ENCODE data around the gene TMEM42. TPM values are rescaled to one million over a fixed set of nuclear protein-coding genes. Genes with fewer than 3 reads are reported as not detected.

TMEM42 gene
- total RNA-seq, 1 experiment from 2014 or later = 11.8 TPM

- H3K27me3 ChIP-seq (ENCODE audit: insufficient read depth, low read length) = no peaks in the 10 kb centered on the region; the same call in 1 of the 2 replicates
- no peak overlapping the region for H3K56ac ChIP-seq (ENCODE audit: insufficient read length, low read depth, low read length)
- Mint-ChIP-seq H3K4me3 (no peak overlapping the region), H3K4me1 (peaks cover 6 to 18% of the 10 kb centered on the region in 2 experiments; a peak in 3 of 4 replicates), H3K27ac (no peak overlapping the region), H3K9me3 (no peaks in the 10 kb centered on the region), H3K27me3 (ENCODE audit: low read depth) (no peaks in the 10 kb centered on the region), H3K36me3 (ENCODE audit: insufficient read depth in 1 of 3, low read depth in 3 of 3) (no peaks in the 10 kb centered on the region; a peak in 1 of 7 replicates)
- no peak overlapping the region for H2BK15ac ChIP-seq (ENCODE audit: low read depth, low read length)
- no peak overlapping the region for H2AK5ac ChIP-seq (ENCODE audit: insufficient read length, low read length)
- no peak for TF ChIP-seq CTCF (conservative IDR thresholded peaks at IDR 0.05)
- H2BK120ac ChIP-seq (ENCODE audit: low read depth, low read length, poor library complexity, severe bottlenecking) = no peak overlapping the region
- no peaks in the 10 kb centered on the region for H3K23me2 ChIP-seq (ENCODE audit: insufficient read length, low read depth, low read length, poor library complexity, severe bottlenecking)
- no peak overlapping the region for H3K18ac ChIP-seq (ENCODE audit: insufficient read length, low read depth, low read length)
- DNase-seq = no peak
- no peak overlapping the region for H4K91ac ChIP-seq (ENCODE audit: insufficient read length, low read depth, low read length)
- H2BK12ac ChIP-seq (ENCODE audit: insufficient read length, low read depth, low read length) = no peak overlapping the region
- no peaks in the 10 kb centered on the region for H4K20me1 ChIP-seq (ENCODE audit: control insufficient read depth, insufficient read depth, insufficient read length)
- H3T11ph ChIP-seq (ENCODE audit: low read length) = no peak overlapping the region
- no CpG with 5 or more reads among the region's 3 CpGs for WGBS (ENCODE audit: extremely low coverage, insufficient read length, low lambda C conversion rate)
- H2AFZ ChIP-seq (ENCODE audit: low read length) = no peak overlapping the region
- no peak overlapping the region for H3K9ac ChIP-seq (ENCODE audit: extremely low read depth, insufficient read length, low read length)
- no peak overlapping the region for H3K14ac ChIP-seq (ENCODE audit: insufficient read depth, low read length)
- H3K4ac ChIP-seq (ENCODE audit: low read depth, low read length) = no peak overlapping the region
- H3K4me1 ChIP-seq (ENCODE audit: insufficient read depth, low read length) = peaks cover 9% of the 10 kb centered on the region; the same call in 1 of the 2 replicates
- no peak overlapping the region for H2BK5ac ChIP-seq (ENCODE audit: insufficient read length, low read length)
- H4K8ac ChIP-seq (replicated peaks; ENCODE audit: insufficient read length, low read depth, low read length) = no peak overlapping the region
- H2BK20ac ChIP-seq (ENCODE audit: low read depth, low read length, poor library complexity, severe bottlenecking) = no peak overlapping the region
- no peak overlapping the region for H3K23ac ChIP-seq (ENCODE audit: insufficient read length, low read depth, low read length)
- H3K4me2 ChIP-seq (ENCODE audit: insufficient read depth, insufficient read length, low read length) = no peak overlapping the region
- H3K27ac ChIP-seq (ENCODE audit: insufficient read length, low read depth, low read length) = no peak overlapping the region
- H3K79me2 ChIP-seq (ENCODE audit: insufficient read depth, low read length) = no peaks in the 10 kb centered on the region
- no peaks in the 10 kb centered on the region for H3K9me3 ChIP-seq (ENCODE audit: control insufficient read depth, low read depth, low read length)
- H3K79me1 ChIP-seq (ENCODE audit: insufficient read depth, low read depth, low read length, poor library complexity, severe bottlenecking) = no peaks in the 10 kb centered on the region
- no peak overlapping the region for H4K5ac ChIP-seq (ENCODE audit: insufficient read length, low read depth, low read length)
Observed at GRCh38 chr3:44890258-44890657, 28.5 kb downstream of the TMEM42 start.
